Mucosa of descending colon (tissue), 3 donors: ENCODE measurements around the gene ARHGAP26. TPM values are rescaled to one million over a fixed set of nuclear protein-coding genes. Genes with fewer than 3 reads are reported as not detected.
A peak's percentile ranks its signal among the peaks of the same experiment; 100 is the strongest.

Experiments used
- ATAC-seq: fragments of 200-7000 bp; cut with Tn5 transposase; one replicate; pipeline ENCODE4 v1.9.1; 2020; ENCODE audit warnings: mild to moderate bottlenecking, moderate library complexity
- DNase-seq, 3 donors: peaks; one replicate each; pipeline ENCODE4 v3.0.0-alpha.2; 2020
- H3K36me3 ChIP-seq: fragments of 200-600 bp; one replicate; pipeline ENCODE4 v1.8.0; 2021; ENCODE audit warnings: low read depth, mild to moderate bottlenecking
- H3K4me1 ChIP-seq: fragments of 200-600 bp; one replicate; pipeline ENCODE4 v1.8.0; 2021; ENCODE audit warnings: low read depth, mild to moderate bottlenecking
- H3K4me3 ChIP-seq: fragments of 200-600 bp; one replicate; pipeline ENCODE4 v1.8.0; 2021; ENCODE audit warnings: mild to moderate bottlenecking
- H3K9me3 ChIP-seq: fragments of 200-600 bp; one replicate; pipeline ENCODE4 v1.8.0; 2021; ENCODE audit warnings: mild to moderate bottlenecking
- CTCF ChIP-seq: fragments of 200-600 bp; IDR thresholded peaks from one replicate; pipeline ENCODE4 v1.8.0; 2022; ENCODE audit warnings: antibody characterized with exemption, mild to moderate bottlenecking
- intact Hi-C, 2 donors: fragments of 100-400 bp; cut with DNase I in 1 of 2; cut with micrococcal nuclease in 1 of 2; formaldehyde crosslinking; loops; one replicate each; pipeline versions ENCODE4 v1.11.0 to v1.11.1; 2022; cut with DNase I, micrococcal nuclease
- total RNA-seq, 3 donors: library from RNA; stranded (reverse); fragmentation: NEBNext Ultra II Directional in 2 of 3; extraction: Animal tissue kit (Norgen Biotek cat#: 25700) in 2 of 3; gene quantifications; one replicate each; pipeline versions ENCODE4 v1.2.1 to v1.2.4, GENCODE V29; 2021 to 2023
- donor health status: DM: no; HTN: no; CAD: no; lungs with moderate emphysema.
- donor health status: DM: no; HTN: no; CAD: no.
- donor health status: DM: no; HTN: yes; CAD: no.

ARHGAP26 gene
- total RNA-seq, 3 donors from 2014 or later, result 52.9 to 96.0 (median 67.8) TPM

DNA sequence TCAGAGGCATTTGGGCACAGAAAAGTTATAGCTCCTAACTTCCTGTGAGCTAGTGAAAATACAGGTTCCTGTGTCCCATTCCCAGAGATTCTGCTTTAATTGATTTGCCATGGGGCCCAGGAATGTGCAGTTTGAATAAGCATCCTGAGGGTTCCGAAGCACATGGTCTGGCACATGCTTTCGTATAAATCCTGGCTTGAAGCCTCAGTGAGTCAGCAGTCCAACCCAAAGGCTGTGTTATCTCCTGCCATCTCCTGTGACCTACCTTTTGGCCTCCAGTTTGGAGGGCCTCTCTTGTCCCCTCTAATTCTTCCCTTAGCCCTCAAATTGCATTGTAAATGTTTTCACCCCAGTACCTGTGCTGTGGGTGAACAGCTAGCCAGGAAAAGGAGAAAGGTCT, 449.5 kb downstream of the ARHGAP26 start:
- Histone ChIP-seq H3K9me3 (no peaks in the 10 kb centered on the region), H3K36me3 (no peaks in the 10 kb centered on the region), H3K4me1 (no peaks in the 10 kb centered on the region), H3K4me3 (no peak overlapping the region)
- intact Hi-C loops, result no loop called here
- no peak for DNase-seq
- TF ChIP-seq CTCF, result no peak
- ATAC-seq, result no peak

DNA sequence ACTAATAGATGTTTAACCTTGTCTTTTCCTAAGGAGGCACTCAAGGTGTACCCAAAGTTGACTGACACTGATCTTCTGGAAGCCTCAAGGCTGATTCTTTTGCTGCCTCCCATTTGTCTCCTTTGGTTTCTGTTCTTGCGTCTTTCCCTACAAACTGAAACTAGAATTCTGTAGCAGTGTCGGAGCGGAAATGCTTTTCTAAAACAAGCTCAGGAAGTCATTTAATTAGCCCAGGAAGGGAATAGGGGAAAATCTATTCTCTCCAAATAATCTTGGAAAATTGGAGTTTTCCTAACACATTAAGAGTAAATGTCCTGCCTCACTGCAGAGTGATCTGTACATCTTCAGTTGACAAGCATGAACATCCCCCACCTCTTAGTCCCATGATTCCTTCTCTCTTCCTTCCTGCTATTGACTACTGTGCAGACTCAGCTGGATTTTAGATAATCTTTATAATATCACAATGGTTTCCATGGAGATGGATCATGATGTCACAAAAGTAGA, 450.6 kb downstream of the ARHGAP26 start:
- Histone ChIP-seq H3K4me1 (no peaks in the 10 kb centered on the region), H3K4me3 (no peak overlapping the region), H3K9me3 (no peaks in the 10 kb centered on the region), H3K36me3 (no peaks in the 10 kb centered on the region)
- intact Hi-C loops, result no loop called here
- no peak for ATAC-seq
- DNase-seq, result no peak
- no peak for TF ChIP-seq CTCF

- no peaks in the 10 kb centered on the region for H3K4me1 ChIP-seq
- TF ChIP-seq CTCF, result no peak
- intact Hi-C loops, result no loop called here
- no peaks in the 10 kb centered on the region for H3K36me3 ChIP-seq
- H3K9me3 ChIP-seq, result no peaks in the 10 kb centered on the region
- ATAC-seq (peak; percentile 64), DNase-seq (no peak)
- no peak overlapping the region for H3K4me3 ChIP-seq
These were observed 452.4 kb downstream of the ARHGAP26 start for GRCh38 chr5:143222287-143223231.

DNA sequence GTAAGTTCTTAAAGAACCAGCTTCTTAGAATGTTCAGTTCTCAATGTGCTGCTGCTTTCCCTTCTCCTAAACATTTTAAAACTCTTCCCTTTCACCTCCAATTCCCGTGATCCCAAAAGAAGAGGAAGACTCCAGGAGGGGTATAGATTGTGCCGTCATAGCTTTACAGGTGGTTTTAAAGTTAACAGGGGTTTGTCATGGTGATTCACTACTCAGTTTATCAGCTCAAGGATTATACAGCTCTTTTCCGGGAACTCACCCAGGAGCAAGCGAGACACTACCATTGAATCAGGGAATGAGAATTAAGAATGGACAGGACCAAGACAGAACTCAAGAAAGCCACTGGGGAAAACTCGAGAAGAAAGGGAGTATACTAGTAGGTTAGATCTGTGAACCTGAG, 454.5 kb downstream of the ARHGAP26 start:
- ATAC-seq (no peak), DNase-seq (no peak)
- intact Hi-C loops, result no loop called here
- Histone ChIP-seq H3K36me3 (no peaks in the 10 kb centered on the region), H3K4me1 (no peaks in the 10 kb centered on the region), H3K9me3 (no peaks in the 10 kb centered on the region), H3K4me3 (no peak overlapping the region)
- TF ChIP-seq CTCF, result no peak

GRCh38 chr5:143225511-143225910, 455.3 kb downstream of the ARHGAP26 start:
- ATAC-seq (no peak), DNase-seq (no peak)
- Histone ChIP-seq H3K9me3 (no peaks in the 10 kb centered on the region), H3K36me3 (no peaks in the 10 kb centered on the region), H3K4me3 (no peak overlapping the region), H3K4me1 (no peaks in the 10 kb centered on the region)
- no peak for TF ChIP-seq CTCF
- intact Hi-C loops, result no loop called here
